HEK293 (cell line): Measurements from ENCODE around the gene RPRD1B.

Experiments used
- CTCF ChIA-PET: fragments of 350-600 bp; formaldehyde crosslinking; extraction: SDS; loops from one replicate; lab custom pipeline; 2021; ENCODE audit warnings: antibody characterized with exemption; lab: Yijun Ruan, JAX
- POLR2A ChIA-PET: fragments of 300-600 bp; formaldehyde crosslinking; extraction: SDS; loops from one replicate; lab custom pipeline; 2020; ENCODE audit warnings: antibody characterized with exemption, inconsistent platforms; lab: Yijun Ruan, JAX
- H3K27ac ChIP-seq: fragments of 200-500 bp; sonication (Bioruptor generic); 2 replicates; pipeline ENCODE4 v1.5.1; 2014; ENCODE audit warnings: low read depth, low read length, control low read depth, inconsistent platforms; ENCODE audit errors: extremely low read depth
- H3K36me3 ChIP-seq, 2 experiments: fragments of 200-500 bp in 1 of 2; sonication (Bioruptor generic) in 1 of 2; 1 replicate in 1 of 2; 2 replicates in 1 of 2; pipeline ENCODE4 v1.5.1; 2014 to 2017; ENCODE audit warnings: inconsistent platforms in 2 of 2, low read length in 2 of 2; ENCODE audit not compliant: control insufficient read depth in 2 of 2, insufficient read depth in 1 of 2
- H3K4me1 ChIP-seq: fragments of 200-500 bp; sonication (Bioruptor generic); 2 replicates; pipeline ENCODE4 v1.5.1; 2014; ENCODE audit warnings: mild to moderate bottlenecking, low read length, inconsistent platforms; ENCODE audit not compliant: control insufficient read depth, insufficient read depth
- H3K4me3 ChIP-seq: 2 replicates; pipeline ENCODE4 v1.5.1; 2011; ENCODE audit warnings: low read depth, mild to moderate bottlenecking, control low read depth, low read length, moderate library complexity
- H3K9me3 ChIP-seq: fragments of 200-500 bp; sonication (Bioruptor generic); 2 replicates; pipeline ENCODE4 v1.5.1; 2014; ENCODE audit warnings: low read depth, low read length, inconsistent platforms; ENCODE audit not compliant: control insufficient read depth, insufficient read depth
- ZBTB17 ChIP-seq: fragments of 450-650 bp; formaldehyde crosslinking; IDR thresholded peaks from 2 replicates; pipeline ENCODE4 v1.5.1; 2016; ENCODE audit warnings: missing biosample characterization, missing genetic modification characterization
- ZFHX2 ChIP-seq: fragments of 450-650 bp; formaldehyde crosslinking; conservative IDR thresholded peaks from 2 replicates; pipeline ENCODE4 v1.5.1; 2016; ENCODE audit warnings: missing biosample characterization, missing genetic modification characterization
- ZFP69B ChIP-seq: fragments of 450-650 bp; formaldehyde crosslinking; IDR thresholded peaks from 2 replicates; pipeline ENCODE4 v1.5.1; 2016; ENCODE audit warnings: missing biosample characterization, missing genetic modification characterization
- ZNF311 ChIP-seq: fragments of 450-650 bp; formaldehyde crosslinking; IDR thresholded peaks from 2 replicates; pipeline ENCODE4 v1.5.1; 2017; ENCODE audit warnings: missing biosample characterization, missing genetic modification characterization, borderline replicate concordance
- ZNF324 ChIP-seq: fragments of 450-650 bp; formaldehyde crosslinking; IDR thresholded peaks from 2 replicates; pipeline ENCODE4 v1.5.1; 2016; ENCODE audit warnings: missing biosample characterization, missing genetic modification characterization
- ZNF501 ChIP-seq: fragments of 450-650 bp; formaldehyde crosslinking; IDR thresholded peaks from 2 replicates; pipeline ENCODE4 v1.5.1; 2016; ENCODE audit warnings: missing biosample characterization, missing genetic modification characterization
- ZNF555 ChIP-seq: fragments of 450-650 bp; formaldehyde crosslinking; conservative IDR thresholded peaks from 2 replicates; pipeline ENCODE4 v1.5.1; 2017; ENCODE audit warnings: missing biosample characterization, mild to moderate bottlenecking, missing genetic modification characterization, inconsistent platforms
- ZNF629 ChIP-seq: fragments of 450-650 bp; formaldehyde crosslinking; IDR thresholded peaks from 2 replicates; pipeline ENCODE4 v1.5.1; 2017; ENCODE audit warnings: missing biosample characterization, missing genetic modification characterization
- TF ChIP-seq, protein P1 (sequence below): fragments of 450-650 bp; formaldehyde crosslinking; IDR thresholded peaks from 2 replicates; pipeline ENCODE4 v1.5.1; 2016; ENCODE audit warnings: missing biosample characterization, missing genetic modification characterization
- TF ChIP-seq, protein P2 (sequence below): fragments of 450-650 bp; formaldehyde crosslinking; IDR thresholded peaks from 2 replicates; pipeline ENCODE4 v1.5.1; 2016; ENCODE audit warnings: missing biosample characterization, missing genetic modification characterization
- TF ChIP-seq, protein P3 (sequence below): fragments of 450-650 bp; formaldehyde crosslinking; IDR thresholded peaks from 2 replicates; pipeline ENCODE4 v1.5.1; 2016; ENCODE audit warnings: missing biosample characterization, missing genetic modification characterization
- TF ChIP-seq, protein P4 (sequence below): fragments of 450-650 bp; formaldehyde crosslinking; IDR thresholded peaks from 2 replicates; pipeline ENCODE4 v1.5.0; 2017; ENCODE audit warnings: missing biosample characterization, missing genetic modification characterization, borderline replicate concordance

RPRD1B gene

DNA sequence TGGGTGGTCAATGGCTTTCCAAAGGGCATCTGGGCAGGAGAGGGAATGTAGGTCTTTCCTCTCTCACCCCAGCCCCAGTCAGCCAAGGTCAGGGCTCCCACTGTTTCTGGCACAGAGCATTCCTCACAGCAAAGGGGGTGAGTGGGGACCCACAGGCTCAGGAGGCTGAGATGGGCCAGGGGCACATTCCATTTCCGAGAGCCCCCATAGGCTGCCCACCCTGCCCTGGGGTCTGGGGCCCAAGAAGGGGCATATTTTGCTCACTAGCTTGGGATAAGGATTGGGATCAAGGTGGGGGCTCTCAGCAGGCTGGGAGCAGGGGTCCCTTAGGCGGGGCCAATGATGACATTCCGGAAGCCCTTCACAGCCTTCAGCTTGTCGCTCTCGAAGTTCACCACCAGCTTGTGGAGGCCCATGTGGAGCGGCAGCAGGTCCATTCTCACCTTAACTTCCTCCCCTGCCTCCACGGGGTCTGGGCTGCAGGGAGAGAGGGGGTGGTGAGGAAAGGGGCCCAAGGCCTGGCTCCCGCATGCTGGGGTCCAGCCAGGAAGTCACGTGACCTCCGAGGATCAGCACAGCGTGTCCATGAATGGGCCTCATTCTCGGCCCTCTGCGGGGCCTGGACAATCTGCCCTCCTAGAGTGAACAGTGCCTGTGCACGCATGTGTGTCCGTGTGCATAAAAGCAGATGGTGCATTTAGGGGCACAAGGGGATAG is 96.5 kb downstream of the RPRD1B start:
- no peak overlapping the region for H3K4me3 ChIP-seq
- no peak overlapping the region for H3K27ac ChIP-seq
- no peaks in the 10 kb centered on the region for H3K9me3 ChIP-seq
- TF ChIP-seq ZNF324 (no peak), ZFP69B (tag by site-specific recombination) (no peak), ZNF629 (no peak), ZNF311 (tag by site-specific recombination) (no peak)
- TF ChIP-seq, protein P1, sequence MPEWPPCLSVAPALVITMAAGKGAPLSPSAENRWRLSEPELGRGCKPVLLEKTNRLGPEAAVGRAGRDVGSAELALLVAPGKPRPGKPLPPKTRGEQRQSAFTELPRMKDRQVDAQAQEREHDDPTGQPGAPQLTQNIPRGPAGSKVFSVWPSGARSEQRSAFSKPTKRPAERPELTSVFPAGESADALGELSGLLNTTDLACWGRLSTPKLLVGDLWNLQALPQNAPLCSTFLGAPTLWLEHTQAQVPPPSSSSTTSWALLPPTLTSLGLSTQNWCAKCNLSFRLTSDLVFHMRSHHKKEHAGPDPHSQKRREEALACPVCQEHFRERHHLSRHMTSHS (tag by site-specific recombination): no peak
- TF ChIP-seq, protein P2, sequence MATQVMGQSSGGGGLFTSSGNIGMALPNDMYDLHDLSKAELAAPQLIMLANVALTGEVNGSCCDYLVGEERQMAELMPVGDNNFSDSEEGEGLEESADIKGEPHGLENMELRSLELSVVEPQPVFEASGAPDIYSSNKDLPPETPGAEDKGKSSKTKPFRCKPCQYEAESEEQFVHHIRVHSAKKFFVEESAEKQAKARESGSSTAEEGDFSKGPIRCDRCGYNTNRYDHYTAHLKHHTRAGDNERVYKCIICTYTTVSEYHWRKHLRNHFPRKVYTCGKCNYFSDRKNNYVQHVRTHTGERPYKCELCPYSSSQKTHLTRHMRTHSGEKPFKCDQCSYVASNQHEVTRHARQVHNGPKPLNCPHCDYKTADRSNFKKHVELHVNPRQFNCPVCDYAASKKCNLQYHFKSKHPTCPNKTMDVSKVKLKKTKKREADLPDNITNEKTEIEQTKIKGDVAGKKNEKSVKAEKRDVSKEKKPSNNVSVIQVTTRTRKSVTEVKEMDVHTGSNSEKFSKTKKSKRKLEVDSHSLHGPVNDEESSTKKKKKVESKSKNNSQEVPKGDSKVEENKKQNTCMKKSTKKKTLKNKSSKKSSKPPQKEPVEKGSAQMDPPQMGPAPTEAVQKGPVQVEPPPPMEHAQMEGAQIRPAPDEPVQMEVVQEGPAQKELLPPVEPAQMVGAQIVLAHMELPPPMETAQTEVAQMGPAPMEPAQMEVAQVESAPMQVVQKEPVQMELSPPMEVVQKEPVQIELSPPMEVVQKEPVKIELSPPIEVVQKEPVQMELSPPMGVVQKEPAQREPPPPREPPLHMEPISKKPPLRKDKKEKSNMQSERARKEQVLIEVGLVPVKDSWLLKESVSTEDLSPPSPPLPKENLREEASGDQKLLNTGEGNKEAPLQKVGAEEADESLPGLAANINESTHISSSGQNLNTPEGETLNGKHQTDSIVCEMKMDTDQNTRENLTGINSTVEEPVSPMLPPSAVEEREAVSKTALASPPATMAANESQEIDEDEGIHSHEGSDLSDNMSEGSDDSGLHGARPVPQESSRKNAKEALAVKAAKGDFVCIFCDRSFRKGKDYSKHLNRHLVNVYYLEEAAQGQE (tag by site-specific recombination): no peak
- TF ChIP-seq, protein P3, sequence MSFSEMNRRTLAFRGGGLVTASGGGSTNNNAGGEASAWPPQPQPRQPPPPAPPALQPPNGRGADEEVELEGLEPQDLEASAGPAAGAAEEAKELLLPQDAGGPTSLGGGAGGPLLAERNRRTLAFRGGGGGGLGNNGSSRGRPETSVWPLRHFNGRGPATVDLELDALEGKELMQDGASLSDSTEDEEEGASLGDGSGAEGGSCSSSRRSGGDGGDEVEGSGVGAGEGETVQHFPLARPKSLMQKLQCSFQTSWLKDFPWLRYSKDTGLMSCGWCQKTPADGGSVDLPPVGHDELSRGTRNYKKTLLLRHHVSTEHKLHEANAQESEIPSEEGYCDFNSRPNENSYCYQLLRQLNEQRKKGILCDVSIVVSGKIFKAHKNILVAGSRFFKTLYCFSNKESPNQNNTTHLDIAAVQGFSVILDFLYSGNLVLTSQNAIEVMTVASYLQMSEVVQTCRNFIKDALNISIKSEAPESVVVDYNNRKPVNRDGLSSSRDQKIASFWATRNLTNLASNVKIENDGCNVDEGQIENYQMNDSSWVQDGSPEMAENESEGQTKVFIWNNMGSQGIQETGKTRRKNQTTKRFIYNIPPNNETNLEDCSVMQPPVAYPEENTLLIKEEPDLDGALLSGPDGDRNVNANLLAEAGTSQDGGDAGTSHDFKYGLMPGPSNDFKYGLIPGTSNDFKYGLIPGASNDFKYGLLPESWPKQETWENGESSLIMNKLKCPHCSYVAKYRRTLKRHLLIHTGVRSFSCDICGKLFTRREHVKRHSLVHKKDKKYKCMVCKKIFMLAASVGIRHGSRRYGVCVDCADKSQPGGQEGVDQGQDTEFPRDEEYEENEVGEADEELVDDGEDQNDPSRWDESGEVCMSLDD (tag by site-specific recombination): no peak
- POLR2A ChIA-PET: no interaction called here
- H3K4me1 ChIP-seq: 0 out of 2 replicates have a peak, but pooled peaks cover 4% of the 10 kb centered on the region
- CTCF ChIA-PET: interaction anchor here (0.7 to 2.0 kb wide), 2 partner anchors 15 to 39 kb away, joined by 3 to 8 read pairs; no protein-coding TSS in a partner anchor
- no peaks in the 10 kb centered on the region for H3K36me3 ChIP-seq

DNA sequence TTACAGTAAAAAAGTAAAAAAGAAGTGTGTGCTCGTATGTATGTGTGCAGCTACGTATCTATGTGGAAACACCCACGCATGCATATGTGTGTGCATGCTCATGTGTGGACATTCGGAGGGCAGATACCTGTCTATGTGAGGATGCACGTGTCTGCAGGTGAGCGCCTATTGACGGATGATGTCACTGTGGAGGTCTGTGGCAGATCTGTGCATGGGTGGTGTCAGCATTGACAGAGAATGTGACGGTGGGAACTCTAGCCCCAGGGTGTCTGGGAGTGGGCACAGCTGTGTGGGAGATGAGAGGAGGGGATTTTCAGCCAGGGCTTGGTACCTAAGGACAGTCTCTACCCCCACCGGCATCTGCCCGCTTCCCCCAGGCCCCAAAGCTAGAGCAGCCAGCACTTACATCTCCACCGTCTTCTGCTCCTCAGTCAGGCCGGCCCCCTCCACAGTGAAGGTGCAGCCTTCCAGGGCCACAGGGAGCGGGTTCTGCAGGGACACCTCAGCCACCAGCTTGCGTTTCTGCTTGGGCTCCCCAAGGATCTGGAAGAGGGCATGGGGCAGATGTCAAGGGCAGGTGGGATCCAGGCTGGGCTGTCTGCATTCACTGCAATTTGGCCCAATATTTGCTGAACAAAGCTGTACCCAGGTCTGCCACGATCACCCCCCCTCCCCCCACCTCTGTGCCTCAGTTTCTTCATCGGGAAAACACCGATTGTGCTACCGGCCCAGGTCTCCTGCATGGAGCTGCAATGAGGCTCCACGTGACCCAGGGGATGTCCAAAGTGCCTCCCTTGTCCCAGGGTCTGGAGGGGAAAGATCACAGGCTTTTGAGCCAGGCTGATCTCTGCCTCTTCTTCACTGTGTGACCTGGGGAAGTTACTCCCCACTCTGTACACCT is 97.4 kb downstream of the RPRD1B start:
- POLR2A ChIA-PET: interaction anchor here (1.0 to 1.6 kb wide), 2 partner anchors 9 to 13 kb away, joined by 3 to 4 read pairs; no protein-coding TSS in a partner anchor
- 0 out of 2 replicates have a peak, but pooled peaks cover 4% of the 10 kb centered on the region for H3K4me1 ChIP-seq

More for the DNA sequence above, 97.4 kb downstream of the RPRD1B start:
- CTCF ChIA-PET: interaction anchor here (0.9 to 2.0 kb wide), 5 partner anchors 8 to 73 kb away, joined by 4 to 8 read pairs (median 5); no protein-coding TSS in a partner anchor
- Histone ChIP-seq H3K27ac (no peak overlapping the region), H3K9me3 (no peaks in the 10 kb centered on the region), H3K4me3 (no peak overlapping the region), H3K36me3 (no peaks in the 10 kb centered on the region)
- TF ChIP-seq ZNF555 (no peak), ZNF501 (tag by site-specific recombination) (no peak), ZBTB17 (0 out of 2 replicates have a peak, but pooled peaks have one; percentile 43), ZFHX2 (tag by site-specific recombination) (peak; percentile 29; the same call in 1 of the 2 replicates)
- TF ChIP-seq, protein P4, sequence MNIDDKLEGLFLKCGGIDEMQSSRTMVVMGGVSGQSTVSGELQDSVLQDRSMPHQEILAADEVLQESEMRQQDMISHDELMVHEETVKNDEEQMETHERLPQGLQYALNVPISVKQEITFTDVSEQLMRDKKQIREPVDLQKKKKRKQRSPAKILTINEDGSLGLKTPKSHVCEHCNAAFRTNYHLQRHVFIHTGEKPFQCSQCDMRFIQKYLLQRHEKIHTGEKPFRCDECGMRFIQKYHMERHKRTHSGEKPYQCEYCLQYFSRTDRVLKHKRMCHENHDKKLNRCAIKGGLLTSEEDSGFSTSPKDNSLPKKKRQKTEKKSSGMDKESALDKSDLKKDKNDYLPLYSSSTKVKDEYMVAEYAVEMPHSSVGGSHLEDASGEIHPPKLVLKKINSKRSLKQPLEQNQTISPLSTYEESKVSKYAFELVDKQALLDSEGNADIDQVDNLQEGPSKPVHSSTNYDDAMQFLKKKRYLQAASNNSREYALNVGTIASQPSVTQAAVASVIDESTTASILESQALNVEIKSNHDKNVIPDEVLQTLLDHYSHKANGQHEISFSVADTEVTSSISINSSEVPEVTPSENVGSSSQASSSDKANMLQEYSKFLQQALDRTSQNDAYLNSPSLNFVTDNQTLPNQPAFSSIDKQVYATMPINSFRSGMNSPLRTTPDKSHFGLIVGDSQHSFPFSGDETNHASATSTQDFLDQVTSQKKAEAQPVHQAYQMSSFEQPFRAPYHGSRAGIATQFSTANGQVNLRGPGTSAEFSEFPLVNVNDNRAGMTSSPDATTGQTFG (tag by site-specific recombination): no peak
